DMS79 (cell line): ENCODE results near the gene SUSD3.
A peak's percentile ranks its signal among the peaks of the same experiment; 100 is the strongest.
"Not testable (repeated sequence)": the region's sequence is repeated elsewhere in the genome, so short reads cannot be mapped to it uniquely, and the experiment has no call there.

Experiments
- DNase-seq: peaks from one replicate; lab custom pipeline; 2025; lab: John Stamatoyannopoulos, UW

SUSD3 gene

GRCh38 chr9:93093877-93094657 lies 35.6 kb downstream of the SUSD3 start:
- no peak for DNase-seq

GRCh38 chr9:93094658-93095204 lies 36.2 kb downstream of the SUSD3 start:
- DNase-seq: no peak

GRCh38 chr9:93095205-93096130 lies 37.0 kb downstream of the SUSD3 start:
- peak; percentile 92 for DNase-seq

GRCh38 chr9:93096131-93096802 lies 37.8 kb downstream of the SUSD3 start, which contains the start of gene CARD19:
TSS of gene CARD19 (plus strand) at chr9:93096217. CDS start at chr9:93096346, 129 bp downstream.
- DNase-seq: no peak

- no peak for DNase-seq
These were observed 38.4 kb downstream of the SUSD3 start for GRCh38 chr9:93096811-93097382.

- DNase-seq: no peak
These were observed 39.2 kb downstream of the SUSD3 start for GRCh38 chr9:93097511-93098201.

GRCh38 chr9:93098236-93098946 lies 39.9 kb downstream of the SUSD3 start:
- no peak for DNase-seq

- no peak for DNase-seq
These were observed 41.2 kb downstream of the SUSD3 start for GRCh38 chr9:93099551-93100275.

GRCh38 chr9:93100276-93100636 lies 41.8 kb downstream of the SUSD3 start:
- DNase-seq: no peak

GRCh38 chr9:93101086-93101485 lies 42.6 kb downstream of the SUSD3 start:
- not testable (repeated sequence) for DNase-seq

GRCh38 chr9:93105620-93106019 lies 47.1 kb downstream of the SUSD3 start:
- DNase-seq: no peak

GRCh38 chr9:93107151-93107824 lies 48.8 kb downstream of the SUSD3 start:
- DNase-seq: no peak

- no peak for DNase-seq
These were observed 49.3 kb downstream of the SUSD3 start for GRCh38 chr9:93107825-93108161.

- DNase-seq: no peak
These were observed 50.0 kb downstream of the SUSD3 start for GRCh38 chr9:93108291-93109041.

- DNase-seq: no peak
These were observed 51.9 kb downstream of the SUSD3 start for GRCh38 chr9:93110311-93110855.

GRCh38 chr9:93111001-93111370 lies 52.5 kb downstream of the SUSD3 start:
- no peak for DNase-seq

- DNase-seq: no peak
These were observed 53.0 kb downstream of the SUSD3 start for GRCh38 chr9:93111371-93112115.
